ENCODE data around the gene DCDC2C. TPM values are rescaled to one million over a fixed set of nuclear protein-coding genes. Genes with fewer than 3 reads are reported as not detected.

Gene DCDC2C
- total and polyA plus RNA-seq, 7 experiments from 2014 or later = not detected

GRCh38 chr2:3827673-3828575, 124.5 kb downstream of the DCDC2C start:
- H3K9me3 ChIP-seq (ENCODE audit: control insufficient read depth in 2 of 3, low read length in 3 of 3) = no peaks in the 10 kb centered on the region
- no peak for DNase-seq
- Mint-ChIP-seq H3K4me1 (no peaks in the 10 kb centered on the region), H3K27me3 (peaks cover 0 to 22% (median 5%) of the 10 kb centered on the region in 5 donors), H3K27ac (no peak overlapping the region), H3K36me3 (no peaks in the 10 kb centered on the region), H3K4me3 (no peak overlapping the region), H3K9me3 (peaks cover 0 to 19% (median 3%) of the 10 kb centered on the region in 11 donors)
- no peak overlapping the region for H3K27ac ChIP-seq (ENCODE audit: low read depth, low read length)
- H3K27me3 ChIP-seq (ENCODE audit: control insufficient read depth in 2 of 2, insufficient read depth in 2 of 2, low read length in 2 of 2) = no peaks in the 10 kb centered on the region
- H3K36me3 ChIP-seq (ENCODE audit: control insufficient read depth in 2 of 3, insufficient read depth in 3 of 3, low read length in 3 of 3) = no peaks in the 10 kb centered on the region
- ChIA-PET CTCF (no interaction called here), POLR2A (no interaction called here)
- intact Hi-C loops (cut with micrococcal nuclease) = no loop called here
- H3K4me3 ChIP-seq (ENCODE audit: low read length) = no peak overlapping the region
- ATAC-seq = no peak
- no peaks in the 10 kb centered on the region for H3K4me1 ChIP-seq (ENCODE audit: control insufficient read depth in 2 of 2, insufficient read depth in 2 of 2, low read length in 2 of 2)

GRCh38 chr2:3830796-3831195, 127.4 kb downstream of the DCDC2C start:
- intact Hi-C loops (cut with micrococcal nuclease) = no loop called here
- ChIA-PET POLR2A (no interaction called here), CTCF (no interaction called here)
- Mint-ChIP-seq H3K4me3 (no peak overlapping the region), H3K36me3 (no peaks in the 10 kb centered on the region), H3K27ac (no peak overlapping the region), H3K27me3 (peaks cover 0 to 20% (median 8%) of the 10 kb centered on the region in 5 donors), H3K9me3 (peaks cover 0 to 5% (median 2%) of the 10 kb centered on the region in 11 donors), H3K4me1 (no peaks in the 10 kb centered on the region)
- H3K9me3 ChIP-seq (ENCODE audit: control insufficient read depth in 2 of 3, low read length in 3 of 3) = no peaks in the 10 kb centered on the region
- DNase-seq = no peak
- no peaks in the 10 kb centered on the region for H3K4me1 ChIP-seq (ENCODE audit: control insufficient read depth in 2 of 2, insufficient read depth in 2 of 2, low read length in 2 of 2)
- H3K4me3 ChIP-seq (ENCODE audit: low read length) = no peak overlapping the region
- no peak overlapping the region for H3K27ac ChIP-seq (ENCODE audit: low read depth, low read length)
- no peak for ATAC-seq
- no peaks in the 10 kb centered on the region for H3K36me3 ChIP-seq (ENCODE audit: control insufficient read depth in 2 of 3, insufficient read depth in 3 of 3, low read length in 3 of 3)
- H3K27me3 ChIP-seq (ENCODE audit: control insufficient read depth in 2 of 2, insufficient read depth in 2 of 2, low read length in 2 of 2) = no peaks in the 10 kb centered on the region

GRCh38 chr2:3837086-3837485, 133.7 kb downstream of the DCDC2C start:
- Histone ChIP-seq H3K4me3 (ENCODE audit: low read length) (no peak overlapping the region), H3K9me3 (ENCODE audit: control insufficient read depth in 2 of 3, low read length in 3 of 3) (no peaks in the 10 kb centered on the region), H3K27me3 (ENCODE audit: control insufficient read depth in 2 of 2, insufficient read depth in 2 of 2, low read length in 2 of 2) (no peaks in the 10 kb centered on the region), H3K4me1 (ENCODE audit: control insufficient read depth in 2 of 2, insufficient read depth in 2 of 2, low read length in 2 of 2) (no peaks in the 10 kb centered on the region), H3K27ac (ENCODE audit: low read depth, low read length) (no peak overlapping the region), H3K36me3 (ENCODE audit: control insufficient read depth in 2 of 3, insufficient read depth in 3 of 3, low read length in 3 of 3) (no peaks in the 10 kb centered on the region)
- DNase-seq (no peak), ATAC-seq (no peak)
- no peaks in the 10 kb centered on the region for H3K36me3 Mint-ChIP-seq
- peaks cover 0 to 21% (median 8%) of the 10 kb centered on the region in 5 donors for H3K27me3 Mint-ChIP-seq
- ChIA-PET POLR2A (no interaction called here), CTCF (no interaction called here)
- peaks cover 0 to 11% (median 4%) of the 10 kb centered on the region in 11 donors for H3K9me3 Mint-ChIP-seq
- no peaks in the 10 kb centered on the region for H3K4me1 Mint-ChIP-seq
- intact Hi-C loops (cut with micrococcal nuclease) = no loop called here
- no peak overlapping the region for H3K4me3 Mint-ChIP-seq
- no peak overlapping the region for H3K27ac Mint-ChIP-seq

- no peak for ATAC-seq
- Mint-ChIP-seq H3K9me3 (peaks cover 0 to 20% (median 3%) of the 10 kb centered on the region in 11 donors), H3K27ac (no peak overlapping the region), H3K27me3 (peaks cover 0 to 19% (median 6%) of the 10 kb centered on the region in 5 donors), H3K4me3 (no peak overlapping the region), H3K36me3 (no peaks in the 10 kb centered on the region), H3K4me1 (no peaks in the 10 kb centered on the region)
- CTCF ChIA-PET = no interaction called here
- H3K4me3 ChIP-seq (ENCODE audit: low read length) = no peak overlapping the region
- H3K36me3 ChIP-seq (ENCODE audit: control insufficient read depth in 2 of 3, insufficient read depth in 3 of 3, low read length in 3 of 3) = no peaks in the 10 kb centered on the region
- POLR2A ChIA-PET = no interaction called here
- H3K9me3 ChIP-seq (ENCODE audit: control insufficient read depth in 2 of 3, low read length in 3 of 3) = no peaks in the 10 kb centered on the region
- no peaks in the 10 kb centered on the region for H3K4me1 ChIP-seq (ENCODE audit: control insufficient read depth in 2 of 2, insufficient read depth in 2 of 2, low read length in 2 of 2)
- H3K27ac ChIP-seq (ENCODE audit: low read depth, low read length) = no peak overlapping the region
- no peaks in the 10 kb centered on the region for H3K27me3 ChIP-seq (ENCODE audit: control insufficient read depth in 2 of 2, insufficient read depth in 2 of 2, low read length in 2 of 2)
- DNase-seq = no peak
- intact Hi-C loops (cut with micrococcal nuclease) = no loop called here
Observed at GRCh38 chr2:3838348-3838747, 135.0 kb downstream of the DCDC2C start.

GRCh38 chr2:3839476-3839875, 136.1 kb downstream of the DCDC2C start:
- Mint-ChIP-seq H3K27ac (no peak overlapping the region), H3K9me3 (peaks cover 0 to 27% (median 5%) of the 10 kb centered on the region in 11 donors), H3K27me3 (peaks cover 0 to 10% (median 7%) of the 10 kb centered on the region in 5 donors), H3K36me3 (no peaks in the 10 kb centered on the region), H3K4me3 (no peak overlapping the region), H3K4me1 (no peaks in the 10 kb centered on the region)
- Histone ChIP-seq H3K9me3 (ENCODE audit: control insufficient read depth in 2 of 3, low read length in 3 of 3) (no peaks in the 10 kb centered on the region), H3K36me3 (ENCODE audit: control insufficient read depth in 2 of 3, insufficient read depth in 3 of 3, low read length in 3 of 3) (no peaks in the 10 kb centered on the region), H3K27ac (ENCODE audit: low read depth, low read length) (no peak overlapping the region), H3K4me1 (ENCODE audit: control insufficient read depth in 2 of 2, insufficient read depth in 2 of 2, low read length in 2 of 2) (no peaks in the 10 kb centered on the region), H3K27me3 (ENCODE audit: control insufficient read depth in 2 of 2, insufficient read depth in 2 of 2, low read length in 2 of 2) (no peaks in the 10 kb centered on the region), H3K4me3 (ENCODE audit: low read length) (no peak overlapping the region)
- intact Hi-C loops (cut with micrococcal nuclease) = no loop called here
- ATAC-seq = no peak
- no peak for DNase-seq
- POLR2A ChIA-PET = no interaction called here
- CTCF ChIA-PET = no interaction called here

- H3K36me3 ChIP-seq (ENCODE audit: control insufficient read depth in 2 of 3, insufficient read depth in 3 of 3, low read length in 3 of 3) = no peaks in the 10 kb centered on the region
- ChIA-PET POLR2A (no interaction called here), CTCF (no interaction called here)
- Mint-ChIP-seq H3K9me3 (peaks cover 0 to 27% (median 5%) of the 10 kb centered on the region in 11 donors), H3K27me3 (peaks cover 0 to 7% (median 3%) of the 10 kb centered on the region in 5 donors), H3K4me3 (no peak overlapping the region), H3K27ac (no peak overlapping the region), H3K4me1 (no peaks in the 10 kb centered on the region), H3K36me3 (no peaks in the 10 kb centered on the region)
- H3K4me3 ChIP-seq (ENCODE audit: low read length) = no peak overlapping the region
- no peaks in the 10 kb centered on the region for H3K4me1 ChIP-seq (ENCODE audit: control insufficient read depth in 2 of 2, insufficient read depth in 2 of 2, low read length in 2 of 2)
- intact Hi-C loops (cut with micrococcal nuclease) = no loop called here
- no peak overlapping the region for H3K27ac ChIP-seq (ENCODE audit: low read depth, low read length)
- no peak for DNase-seq
- H3K27me3 ChIP-seq (ENCODE audit: control insufficient read depth in 2 of 2, insufficient read depth in 2 of 2, low read length in 2 of 2) = no peaks in the 10 kb centered on the region
- no peaks in the 10 kb centered on the region for H3K9me3 ChIP-seq (ENCODE audit: control insufficient read depth in 2 of 3, low read length in 3 of 3)
- ATAC-seq = no peak
Observed at GRCh38 chr2:3840611-3841155, 137.3 kb downstream of the DCDC2C start.
